ENCODE measurements around the gene SPATA6L.

DNA sequence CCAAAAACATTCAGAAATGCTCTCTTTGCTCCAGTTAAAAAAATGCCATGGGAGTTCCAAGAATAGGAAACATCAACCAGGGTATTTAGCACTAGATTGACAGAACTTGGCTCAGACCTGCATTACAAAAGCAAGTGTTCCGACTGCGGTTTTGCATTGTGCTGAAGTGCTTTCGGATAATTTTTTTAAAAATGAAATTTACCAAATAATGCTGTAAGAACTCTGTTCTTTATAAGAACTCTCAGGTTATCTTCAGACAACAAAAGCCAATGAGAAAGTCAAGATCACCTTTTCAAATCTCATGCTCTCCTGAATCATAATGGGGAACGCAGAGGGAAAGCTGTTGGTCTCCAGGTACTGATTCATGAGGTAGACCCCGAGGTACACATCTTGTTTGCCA lies 4.7 kb downstream of the SPATA6L start:
- TF ChIP-seq PHF8 (CRISPR knock-in tag; IDR thresholded peaks at IDR 0.05) (no peak), KDM5A (IDR thresholded peaks at IDR 0.05; ENCODE audit: borderline replicate concordance, low read length) (no peak), ZFP36 (IDR thresholded peaks at IDR 0.05; ENCODE audit: borderline replicate concordance, low read depth, low read length, partially characterized antibody) (no peak), ZNF547 (CRISPR knock-in tag; IDR thresholded peaks at IDR 0.05) (no peak), CAMTA2 (CRISPR knock-in tag; IDR thresholded peaks at IDR 0.05; ENCODE audit: borderline replicate concordance) (no peak), ETS1 (CRISPR knock-in tag; IDR thresholded peaks at IDR 0.05) (no peak)
- TF ChIP-seq, protein P1, sequence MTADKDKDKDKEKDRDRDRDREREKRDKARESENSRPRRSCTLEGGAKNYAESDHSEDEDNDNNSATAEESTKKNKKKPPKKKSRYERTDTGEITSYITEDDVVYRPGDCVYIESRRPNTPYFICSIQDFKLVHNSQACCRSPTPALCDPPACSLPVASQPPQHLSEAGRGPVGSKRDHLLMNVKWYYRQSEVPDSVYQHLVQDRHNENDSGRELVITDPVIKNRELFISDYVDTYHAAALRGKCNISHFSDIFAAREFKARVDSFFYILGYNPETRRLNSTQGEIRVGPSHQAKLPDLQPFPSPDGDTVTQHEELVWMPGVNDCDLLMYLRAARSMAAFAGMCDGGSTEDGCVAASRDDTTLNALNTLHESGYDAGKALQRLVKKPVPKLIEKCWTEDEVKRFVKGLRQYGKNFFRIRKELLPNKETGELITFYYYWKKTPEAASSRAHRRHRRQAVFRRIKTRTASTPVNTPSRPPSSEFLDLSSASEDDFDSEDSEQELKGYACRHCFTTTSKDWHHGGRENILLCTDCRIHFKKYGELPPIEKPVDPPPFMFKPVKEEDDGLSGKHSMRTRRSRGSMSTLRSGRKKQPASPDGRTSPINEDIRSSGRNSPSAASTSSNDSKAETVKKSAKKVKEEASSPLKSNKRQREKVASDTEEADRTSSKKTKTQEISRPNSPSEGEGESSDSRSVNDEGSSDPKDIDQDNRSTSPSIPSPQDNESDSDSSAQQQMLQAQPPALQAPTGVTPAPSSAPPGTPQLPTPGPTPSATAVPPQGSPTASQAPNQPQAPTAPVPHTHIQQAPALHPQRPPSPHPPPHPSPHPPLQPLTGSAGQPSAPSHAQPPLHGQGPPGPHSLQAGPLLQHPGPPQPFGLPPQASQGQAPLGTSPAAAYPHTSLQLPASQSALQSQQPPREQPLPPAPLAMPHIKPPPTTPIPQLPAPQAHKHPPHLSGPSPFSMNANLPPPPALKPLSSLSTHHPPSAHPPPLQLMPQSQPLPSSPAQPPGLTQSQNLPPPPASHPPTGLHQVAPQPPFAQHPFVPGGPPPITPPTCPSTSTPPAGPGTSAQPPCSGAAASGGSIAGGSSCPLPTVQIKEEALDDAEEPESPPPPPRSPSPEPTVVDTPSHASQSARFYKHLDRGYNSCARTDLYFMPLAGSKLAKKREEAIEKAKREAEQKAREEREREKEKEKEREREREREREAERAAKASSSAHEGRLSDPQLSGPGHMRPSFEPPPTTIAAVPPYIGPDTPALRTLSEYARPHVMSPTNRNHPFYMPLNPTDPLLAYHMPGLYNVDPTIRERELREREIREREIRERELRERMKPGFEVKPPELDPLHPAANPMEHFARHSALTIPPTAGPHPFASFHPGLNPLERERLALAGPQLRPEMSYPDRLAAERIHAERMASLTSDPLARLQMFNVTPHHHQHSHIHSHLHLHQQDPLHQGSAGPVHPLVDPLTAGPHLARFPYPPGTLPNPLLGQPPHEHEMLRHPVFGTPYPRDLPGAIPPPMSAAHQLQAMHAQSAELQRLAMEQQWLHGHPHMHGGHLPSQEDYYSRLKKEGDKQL (CRISPR knock-in tag; IDR thresholded peaks at IDR 0.05; ENCODE audit: low read depth): no peak

All from HepG2 (cell line).